HG02885 (cell line): ENCODE results near the gene IKZF3.
"Not testable (repeated sequence)": the region's sequence is repeated elsewhere in the genome, so short reads cannot be mapped to it uniquely, and the experiment has no call there.

ENCODE experiments used
- ATAC-seq: cut with Tn5 transposase; IDR thresholded peaks from one replicate; pipeline ENCODE4 v1.9.1; 2021; ENCODE audit warnings: mild to moderate bottlenecking; ENCODE audit not compliant: unreplicated experiment, poor library complexity

The IKZF3 gene

DNA sequence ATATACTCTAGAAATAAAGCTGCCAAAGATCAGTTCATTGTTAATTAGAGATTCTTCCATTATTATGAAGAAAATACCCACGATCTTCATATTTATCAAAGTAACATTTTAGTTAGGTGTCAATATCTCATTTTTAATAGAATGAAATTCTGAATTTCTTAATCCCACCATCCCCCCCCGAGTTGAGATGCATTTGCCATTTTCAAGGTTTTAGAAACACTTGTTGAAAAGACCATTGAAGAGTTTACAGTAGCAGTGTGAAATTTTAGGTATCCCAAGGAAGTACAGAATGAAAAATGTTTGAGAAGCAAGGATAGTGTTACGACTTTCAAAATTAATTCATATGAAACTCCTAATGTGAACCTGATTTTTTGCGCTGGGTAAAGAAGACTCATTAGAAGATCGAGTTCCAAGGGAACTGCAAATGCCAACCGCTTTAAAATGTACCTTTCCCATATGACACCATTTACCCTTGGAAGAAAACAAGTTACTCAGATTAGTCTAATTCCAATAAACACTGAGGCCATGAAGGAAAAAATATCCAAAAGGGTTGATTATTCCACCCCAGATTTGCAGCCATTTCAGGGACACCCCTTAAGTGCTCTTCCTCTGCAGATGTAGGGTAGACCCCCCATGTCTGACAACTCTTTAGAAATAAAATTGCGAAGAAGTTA lies 731 bp downstream of the IKZF3 start:
- ATAC-seq = no peak

DNA sequence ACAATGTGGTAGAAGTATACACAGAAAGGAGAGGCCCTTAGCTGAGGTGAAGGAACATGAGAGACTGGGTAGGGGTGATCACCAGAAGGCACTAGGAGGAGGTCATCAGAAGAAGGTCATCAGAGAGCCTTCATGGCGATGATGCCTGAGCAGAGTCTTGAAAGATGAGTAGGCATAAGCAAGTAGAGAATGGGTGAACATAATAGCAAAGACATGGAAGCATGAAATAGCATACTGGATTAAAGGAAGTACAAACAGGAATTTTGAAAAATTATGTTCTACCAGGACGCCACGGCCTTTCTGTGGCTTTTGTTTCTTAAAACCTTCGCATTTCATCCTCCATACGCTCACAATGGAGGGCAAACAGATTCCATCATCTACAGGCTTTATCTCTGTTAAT lies 2.9 kb downstream of the IKZF3 start:
- no peak for ATAC-seq

DNA sequence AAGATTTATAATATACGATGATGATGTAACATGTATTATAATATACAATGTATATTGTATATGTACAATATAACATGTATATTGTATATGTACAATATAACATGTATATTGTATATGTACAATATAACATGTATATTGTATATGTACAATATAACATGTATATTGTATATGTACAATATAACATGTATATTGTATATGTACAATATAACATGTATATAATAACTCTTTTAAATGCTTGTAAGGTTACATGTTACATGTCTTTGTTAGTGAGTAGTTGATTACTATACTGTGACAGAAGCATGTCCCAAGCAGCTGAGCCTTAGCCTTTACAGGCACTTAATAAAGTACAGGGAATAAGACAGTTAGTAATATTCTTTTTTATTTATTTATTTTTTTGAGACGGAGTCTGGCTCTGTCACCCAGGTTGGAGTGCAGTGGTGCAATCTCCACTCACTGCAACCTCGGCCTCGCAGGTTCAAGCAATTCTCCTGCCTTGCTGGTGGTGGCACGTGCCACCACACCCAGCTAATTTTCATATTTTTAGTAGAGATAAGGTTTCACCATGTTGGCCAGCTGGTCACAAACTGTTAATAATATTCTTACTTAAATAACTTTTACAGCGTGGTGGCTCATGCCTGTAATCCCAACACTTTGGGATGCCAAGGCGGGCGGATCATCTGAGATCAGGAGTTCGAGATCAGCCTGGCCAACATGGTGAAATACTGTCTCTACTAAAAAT lies 8.0 kb downstream of the IKZF3 start:
- ATAC-seq = not testable (repeated sequence)

DNA sequence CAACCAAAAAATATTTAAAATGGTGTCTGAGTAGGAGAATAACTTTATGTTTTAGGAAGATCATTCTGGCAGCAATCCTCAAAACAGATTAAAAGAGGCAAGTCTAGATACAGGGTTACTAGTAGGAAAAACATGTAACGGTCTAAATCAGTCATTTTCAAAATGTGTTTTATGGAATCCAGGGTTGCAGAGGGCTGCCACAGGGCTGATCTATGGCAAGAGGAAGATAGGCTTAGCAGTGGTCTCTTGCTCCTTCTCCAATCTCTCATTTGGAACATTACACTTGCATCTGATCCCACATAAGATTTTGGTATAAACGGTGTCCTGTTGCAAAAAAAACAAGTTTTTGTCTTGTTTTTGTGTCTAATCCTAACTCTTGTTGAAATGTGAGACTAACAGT lies 9.2 kb downstream of the IKZF3 start:
- ATAC-seq = no peak

DNA sequence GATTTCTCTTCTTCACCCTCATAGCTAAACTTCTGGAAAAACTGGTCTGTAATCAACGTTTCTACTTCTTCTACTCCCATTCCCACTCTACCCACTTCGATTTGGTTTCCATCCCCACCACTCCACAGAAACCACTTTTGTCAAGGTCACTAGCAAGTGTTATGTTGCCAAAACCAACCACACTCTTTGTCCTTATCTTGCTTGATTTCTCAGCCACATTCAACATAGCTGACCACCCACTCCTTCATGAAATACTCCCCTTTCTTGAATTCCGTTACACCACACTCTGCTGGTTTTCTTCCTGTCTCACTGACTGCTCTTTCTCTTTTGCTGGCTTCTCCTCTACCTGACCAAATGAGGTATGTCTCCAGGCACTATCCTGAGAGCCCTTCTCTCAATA lies 11.9 kb downstream of the IKZF3 start:
- ATAC-seq = no peak

DNA sequence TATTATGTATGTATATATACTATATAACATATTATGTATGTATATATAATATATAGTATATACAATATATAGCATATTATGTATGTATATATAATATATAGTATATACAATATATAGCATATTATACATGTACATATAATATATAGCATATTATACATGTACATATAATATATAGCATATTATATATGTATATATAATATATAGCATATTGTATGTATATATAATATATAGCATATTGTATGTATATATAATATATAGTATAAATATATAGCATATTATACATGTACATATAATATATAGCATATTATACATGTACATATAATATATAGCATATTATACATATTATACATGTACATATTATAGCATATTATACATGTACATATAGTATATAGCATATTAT lies 13.9 kb downstream of the IKZF3 start:
- ATAC-seq = not testable (repeated sequence)

DNA sequence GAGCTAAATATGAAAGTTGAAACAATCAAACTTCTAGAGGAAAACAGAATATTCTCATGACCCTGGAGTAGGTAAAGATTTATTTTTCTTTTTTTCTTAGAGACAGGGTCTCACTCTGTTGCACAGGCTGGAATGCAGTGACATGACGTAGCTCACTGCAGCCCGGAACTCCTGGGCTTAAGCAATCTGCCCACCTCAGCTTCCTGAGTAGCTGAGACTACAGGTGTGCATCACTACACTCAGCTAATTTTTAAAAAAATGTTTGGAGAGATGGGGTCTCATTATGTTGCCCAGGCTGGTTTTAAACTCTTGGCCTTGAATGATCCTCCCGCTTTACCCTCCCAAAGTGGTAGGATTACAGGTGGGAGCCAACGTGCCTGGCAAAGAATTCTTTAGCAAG lies 15.5 kb downstream of the IKZF3 start:
- no peak for ATAC-seq

DNA sequence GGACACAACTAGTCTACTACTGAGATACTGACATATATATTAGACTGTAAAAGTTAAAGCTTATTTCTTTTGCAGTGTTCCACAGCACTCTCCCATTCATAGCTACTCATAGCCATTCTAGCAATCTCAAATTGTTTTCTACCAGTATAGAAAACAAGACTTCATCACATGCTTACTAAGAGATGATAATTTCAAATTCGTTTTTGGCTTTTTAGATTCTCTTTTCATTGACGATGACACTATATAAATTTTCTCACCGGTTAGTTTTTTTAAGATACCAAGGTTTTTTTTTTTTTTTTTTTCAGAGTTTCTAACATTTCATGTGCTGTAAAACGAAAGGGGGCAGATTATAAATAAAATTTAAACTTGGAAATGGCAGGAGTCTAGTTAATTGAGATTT lies 17.9 kb downstream of the IKZF3 start:
- ATAC-seq = no peak

DNA sequence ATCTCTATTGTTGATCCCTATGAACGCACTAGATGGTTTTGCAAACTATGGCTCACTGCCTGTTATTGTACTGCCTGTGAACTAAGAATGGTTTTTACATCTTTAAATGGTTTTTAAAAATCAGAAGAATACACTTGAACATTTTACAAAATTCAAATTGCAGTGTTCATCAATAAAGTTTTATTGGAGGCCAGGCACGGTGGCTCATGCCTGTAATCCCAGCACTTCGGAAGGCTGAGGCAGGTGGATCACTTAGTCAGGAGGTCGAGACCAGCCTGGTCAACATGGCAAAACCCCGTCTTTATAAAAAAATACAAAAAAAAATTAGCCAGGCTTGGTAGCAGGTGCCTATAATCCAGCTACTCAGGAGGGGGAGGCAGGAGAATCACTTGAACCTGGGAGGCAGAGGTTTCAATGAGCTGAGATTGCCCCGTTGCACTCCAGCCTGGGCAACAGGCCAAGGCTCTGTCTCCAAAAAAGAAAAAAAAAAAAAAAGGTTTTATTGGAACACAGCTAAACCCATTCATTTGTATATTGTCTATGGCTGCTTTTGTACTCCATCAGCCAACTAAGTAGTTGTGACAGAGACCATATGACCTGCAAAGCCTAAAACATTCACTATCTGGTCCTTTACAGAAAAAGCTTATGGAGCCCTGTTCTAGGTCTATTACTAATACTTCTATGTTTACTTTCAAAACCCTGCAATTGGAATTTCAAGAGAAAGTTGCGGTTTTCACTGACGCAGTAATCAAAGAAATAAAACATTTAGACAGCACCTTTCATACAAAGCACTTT lies 18.9 kb downstream of the IKZF3 start:
- no peak for ATAC-seq

DNA sequence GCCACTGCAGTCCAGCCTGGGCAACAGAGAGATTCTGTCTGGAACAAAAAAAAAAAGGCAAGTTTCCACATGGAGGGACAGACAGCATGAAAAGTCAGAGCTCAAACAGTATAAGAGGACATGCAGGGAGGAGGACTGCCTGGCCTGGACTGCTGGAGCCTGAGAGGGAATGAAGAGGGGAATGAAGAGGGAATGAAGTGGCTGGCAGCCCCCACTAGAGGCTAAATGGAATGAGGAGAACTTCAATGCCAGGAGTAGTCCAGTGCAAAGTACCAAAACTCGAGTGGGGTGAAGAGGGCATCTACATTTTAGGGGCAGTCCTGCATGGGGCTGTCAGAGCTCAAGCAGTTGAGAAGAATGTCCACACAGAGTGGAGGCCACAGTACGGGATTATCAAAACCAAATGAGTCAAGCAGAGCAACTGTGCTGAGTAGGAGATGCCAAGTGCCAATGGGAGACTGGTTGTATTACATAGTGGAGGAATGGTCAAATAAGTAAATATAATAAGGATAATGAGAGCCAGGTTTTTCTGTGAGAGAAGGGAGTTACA lies 22.9 kb downstream of the IKZF3 start:
- no peak for ATAC-seq

DNA sequence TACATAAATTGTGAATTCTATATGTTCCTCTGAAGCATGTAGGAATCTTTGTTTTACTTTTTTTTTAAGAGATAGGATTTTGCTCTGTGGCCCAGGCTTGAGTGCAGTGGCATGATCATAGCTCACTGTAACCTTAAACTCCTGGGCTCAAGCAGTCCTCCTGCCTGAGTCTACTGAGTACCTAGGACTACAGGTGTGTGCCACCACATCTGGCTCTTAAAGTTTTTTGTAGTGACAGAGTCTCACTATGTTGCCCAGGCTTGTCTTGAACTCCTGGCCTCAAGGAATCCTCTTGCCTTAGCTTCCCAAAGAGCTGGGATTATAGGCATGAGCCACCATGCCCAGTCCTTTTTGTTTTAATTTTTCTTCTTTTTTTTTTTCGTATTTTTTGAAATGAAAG lies 25.3 kb downstream of the IKZF3 start:
- ATAC-seq = no peak

DNA sequence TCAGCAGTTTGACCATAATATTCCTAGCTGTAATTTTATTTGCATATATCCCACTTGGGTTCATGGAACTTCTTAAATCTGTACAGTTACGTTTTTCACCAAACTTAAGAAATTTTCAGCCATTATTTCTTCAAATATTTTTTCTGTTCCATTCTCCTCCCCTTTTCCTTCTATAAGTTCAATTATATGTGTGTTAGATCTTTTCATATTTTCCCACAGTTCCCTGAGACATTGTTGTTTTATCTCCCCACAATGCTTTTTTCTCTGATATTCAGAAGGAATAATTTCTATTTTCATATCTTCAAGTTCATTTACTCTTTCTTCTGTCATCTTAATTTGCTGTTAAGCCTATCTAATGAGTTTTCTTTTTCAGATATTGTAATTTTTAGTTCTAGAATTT lies 26.1 kb downstream of the IKZF3 start:
- no peak for ATAC-seq

DNA sequence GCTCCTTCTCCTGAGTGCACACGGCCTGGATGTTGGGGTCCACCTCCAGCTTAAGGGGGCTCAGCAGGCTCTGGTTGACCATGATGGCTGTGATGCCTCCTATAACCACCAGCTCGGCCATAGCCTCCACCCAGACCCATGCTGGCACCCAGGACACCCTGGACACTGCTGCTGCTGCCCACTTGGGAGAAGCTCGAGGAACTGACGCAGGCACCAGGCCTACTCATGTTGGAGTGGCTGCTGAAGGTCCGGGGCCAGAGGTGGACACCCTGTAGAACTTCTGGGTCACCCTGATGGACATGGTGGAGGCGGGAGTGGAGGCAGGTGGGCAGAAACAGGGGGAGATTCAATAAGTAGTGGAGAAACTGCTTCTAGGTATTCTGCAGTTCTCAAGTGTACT lies 28.0 kb downstream of the IKZF3 start:
- no peak for ATAC-seq

DNA sequence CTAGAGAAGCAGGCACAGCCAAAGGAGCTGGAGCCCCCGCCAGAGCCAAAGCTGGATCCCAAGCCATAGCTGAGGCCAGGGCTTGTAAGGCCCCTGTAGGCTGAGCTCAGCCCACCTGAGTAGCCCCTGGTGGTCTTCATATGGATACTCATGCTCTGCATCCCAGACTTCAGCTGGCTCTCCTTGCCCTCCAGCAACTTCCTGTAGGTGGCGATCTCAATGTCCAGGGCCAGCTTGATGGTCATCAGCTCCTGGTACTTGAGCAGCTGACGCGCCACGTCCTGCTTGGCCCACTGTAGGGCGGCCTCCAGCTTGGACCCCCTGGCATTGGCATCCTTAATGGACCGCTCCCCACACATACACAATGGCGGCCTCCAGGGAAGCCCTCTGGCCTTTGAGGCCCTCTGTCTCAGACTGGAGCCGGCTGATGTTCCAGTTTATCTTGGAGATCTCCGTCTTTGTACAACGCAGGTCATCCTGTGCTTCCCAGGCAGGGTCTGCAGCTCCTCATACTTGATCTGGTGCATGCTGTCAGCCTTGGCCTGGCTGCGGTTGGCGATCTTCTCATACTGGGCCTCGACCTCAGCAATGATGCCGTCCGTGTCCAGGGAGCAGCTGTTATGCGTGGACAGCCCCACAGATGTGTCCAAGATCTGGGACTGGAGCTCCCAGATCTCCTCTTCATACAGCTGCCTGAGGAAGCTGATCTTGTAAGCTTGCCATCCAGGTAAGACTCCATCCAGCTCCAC lies 28.9 kb downstream of the IKZF3 start:
- ATAC-seq = no peak

DNA sequence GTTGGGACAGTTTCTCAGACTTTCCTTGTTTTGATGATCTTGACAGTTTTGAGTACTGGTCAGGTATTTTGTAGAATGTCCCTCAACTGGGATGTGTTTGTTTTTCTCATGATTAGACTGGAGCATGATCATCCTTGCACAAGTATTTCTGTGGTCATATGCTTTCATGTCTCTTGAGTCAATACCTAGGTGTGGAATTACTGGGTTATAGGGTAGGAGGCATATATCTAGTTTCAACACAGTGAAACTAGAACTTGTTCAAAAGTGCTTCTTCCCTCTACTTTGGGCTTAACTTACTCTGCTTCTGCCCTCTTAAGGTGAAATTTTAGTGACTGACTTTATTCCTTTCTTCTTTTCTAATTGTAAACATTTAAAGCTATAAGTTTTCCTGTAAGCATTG lies 30.1 kb downstream of the IKZF3 start:
- ATAC-seq = no peak

DNA sequence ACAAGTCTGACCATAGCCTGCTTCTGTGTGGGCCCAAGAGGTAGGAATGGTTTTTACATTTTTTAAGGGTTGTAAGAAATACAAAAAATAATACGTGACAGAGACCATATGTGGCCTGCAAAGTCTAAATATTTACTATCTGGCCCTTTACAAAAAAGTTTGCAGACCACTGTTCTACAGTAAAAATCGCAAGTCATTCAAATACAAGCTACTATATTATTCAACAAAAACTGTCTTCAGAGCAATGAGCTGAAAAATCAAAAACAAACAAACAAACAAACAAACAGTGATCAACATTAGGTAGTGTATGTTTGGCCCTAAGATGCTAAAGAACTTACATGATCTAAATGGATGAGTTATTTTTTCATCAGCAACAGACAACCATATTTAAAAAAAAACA lies 32.5 kb downstream of the IKZF3 start:
- no peak for ATAC-seq

DNA sequence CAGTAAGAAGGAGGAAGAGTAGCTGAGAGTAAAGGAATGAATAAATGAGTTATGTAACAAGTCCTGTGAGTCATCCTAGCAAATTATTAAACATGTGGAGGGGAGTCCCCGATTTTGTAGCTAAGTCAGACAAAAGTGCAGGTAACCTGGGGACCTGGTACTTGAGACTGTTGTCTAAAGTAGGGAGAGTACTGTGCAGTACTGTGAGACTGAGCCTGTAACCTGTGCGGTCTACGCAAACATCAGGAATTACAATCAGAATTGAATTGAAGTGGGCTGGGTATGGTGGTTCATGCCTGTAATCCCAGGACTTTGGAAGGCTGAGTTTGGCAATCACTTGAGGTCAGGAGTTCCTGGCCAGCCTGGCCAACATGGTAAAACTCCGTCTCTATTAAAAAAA lies 35.7 kb downstream of the IKZF3 start:
- ATAC-seq = no peak

DNA sequence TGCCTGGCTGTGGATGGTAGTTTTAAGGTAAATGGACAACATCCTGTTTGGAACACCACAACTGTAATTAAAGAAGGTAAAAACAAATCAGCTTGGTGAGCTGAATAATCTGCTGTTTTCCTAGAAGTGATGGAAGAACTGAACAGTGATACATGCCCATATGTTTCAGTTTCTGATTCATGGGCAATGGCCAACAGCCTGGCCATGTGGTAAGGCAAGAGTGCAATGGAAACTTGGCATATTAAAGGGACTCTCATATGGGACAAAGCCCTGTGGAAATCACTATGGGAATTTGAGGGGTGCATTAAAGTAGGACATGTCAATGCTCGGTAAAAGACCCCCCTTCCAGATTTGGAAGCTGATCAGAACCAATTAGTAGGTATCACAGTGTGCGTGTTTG lies 37.8 kb downstream of the IKZF3 start:
- no peak for ATAC-seq

DNA sequence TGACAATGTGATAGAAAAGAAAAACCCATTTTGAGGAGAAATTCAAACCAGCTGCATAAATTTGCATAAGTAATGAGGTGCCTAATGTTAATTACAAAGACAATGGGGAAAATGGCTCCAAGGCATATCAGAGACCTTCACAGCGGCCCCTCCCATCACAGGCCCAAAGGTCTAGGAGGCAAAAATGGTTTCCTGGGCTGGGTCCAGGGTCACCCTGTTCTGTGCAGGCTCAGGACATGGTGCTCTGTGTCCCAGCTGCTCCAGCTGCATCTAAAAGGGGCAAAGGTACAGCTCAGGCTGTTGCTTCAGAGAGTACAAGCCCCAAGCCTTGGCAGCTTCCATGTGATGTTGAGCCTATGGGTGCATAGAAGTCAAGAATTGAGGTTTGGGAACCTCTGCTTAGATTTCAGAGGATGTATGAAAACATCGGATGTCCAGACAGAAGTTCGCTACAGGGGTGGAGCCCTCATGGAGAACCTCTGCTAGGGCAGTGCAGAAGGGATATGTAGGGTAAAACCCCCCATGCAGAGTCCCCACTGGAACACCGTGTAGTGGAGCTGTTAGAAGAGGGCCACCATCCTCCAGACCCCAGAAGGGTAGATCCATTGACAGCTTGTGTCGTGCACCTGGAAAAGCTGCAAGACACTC lies 40.6 kb downstream of the IKZF3 start:
- ATAC-seq = no peak

DNA sequence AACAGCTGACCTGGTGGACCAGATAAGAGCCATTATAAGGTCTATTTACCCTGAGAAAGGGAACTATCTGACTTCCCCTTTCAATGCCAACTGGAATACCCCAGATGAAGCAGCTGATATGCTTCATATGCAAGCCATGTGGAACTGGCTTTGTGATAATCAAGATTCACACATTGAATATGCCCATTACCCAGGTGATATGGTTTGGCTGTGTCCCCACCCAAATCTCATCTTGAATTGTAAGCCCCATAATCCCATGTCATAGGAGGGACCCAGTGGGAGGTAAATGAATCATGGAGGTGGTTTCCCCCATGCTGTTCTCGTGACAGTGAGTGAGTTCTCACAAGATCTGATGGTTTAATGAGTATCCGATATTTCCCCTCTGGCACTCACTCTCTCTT lies 42.1 kb downstream of the IKZF3 start:
- ATAC-seq = no peak
